Esophagus mucosa (tissue), 1 donor: ENCODE data around the gene OGFOD1. TPM values are rescaled to one million over a fixed set of nuclear protein-coding genes. Genes with fewer than 3 reads are reported as not detected.
A peak's percentile ranks its signal among the peaks of the same experiment; 100 is the strongest.
"Not testable (repeated sequence)": the region's sequence is repeated elsewhere in the genome, so short reads cannot be mapped to it uniquely, and the experiment has no call there.

Source experiments
- ATAC-seq: fragments of 200-7000 bp; cut with Tn5 transposase; one replicate; pipeline ENCODE4 v1.9.1; 2020
- total RNA-seq: library from RNA; stranded (reverse); gene quantifications from one replicate; pipeline ENCODE4 v1.2.4, GENCODE V29; 2023
- donor health status: DM: yes; HTN: yes; CAD: no.

Gene OGFOD1
- total RNA-seq, 1 donor from 2014 or later, result 39.0 TPM

GRCh38 chr16:56480776-56481467, 29.6 kb downstream of the OGFOD1 start:
- ATAC-seq, result peak; percentile 64

- no peak for ATAC-seq
These were observed 30.2 kb downstream of the OGFOD1 start for GRCh38 chr16:56481468-56482122.

GRCh38 chr16:56482683-56483236, 31.4 kb downstream of the OGFOD1 start:
- ATAC-seq, result peak; percentile 58

GRCh38 chr16:56483394-56483793, 32.0 kb downstream of the OGFOD1 start:
- no peak for ATAC-seq

- ATAC-seq, result no peak
These were observed 36.7 kb downstream of the OGFOD1 start for GRCh38 chr16:56488035-56488434.

GRCh38 chr16:56488868-56489267, 37.5 kb downstream of the OGFOD1 start:
- ATAC-seq, result not testable (repeated sequence)

- no peak for ATAC-seq
These were observed 40.4 kb downstream of the OGFOD1 start for GRCh38 chr16:56491657-56492261.

GRCh38 chr16:56493126-56493525, 41.8 kb downstream of the OGFOD1 start:
- no peak for ATAC-seq

GRCh38 chr16:56493815-56494214, 42.5 kb downstream of the OGFOD1 start:
- ATAC-seq, result no peak

- no peak for ATAC-seq
These were observed 53.8 kb downstream of the OGFOD1 start for GRCh38 chr16:56505181-56505580.

GRCh38 chr16:56506941-56507340, 55.6 kb downstream of the OGFOD1 start:
- peak; percentile 52 for ATAC-seq

GRCh38 chr16:56510544-56510943, 59.2 kb downstream of the OGFOD1 start:
- ATAC-seq, result no peak

GRCh38 chr16:56512025-56512424, 60.7 kb downstream of the OGFOD1 start:
- ATAC-seq, result no peak

- no peak for ATAC-seq
These were observed 61.7 kb downstream of the OGFOD1 start for GRCh38 chr16:56513091-56513490.

- peak; percentile 51 for ATAC-seq
These were observed 62.6 kb downstream of the OGFOD1 start for GRCh38 chr16:56513972-56514371.

- peak; percentile 62 for ATAC-seq
These were observed 63.5 kb downstream of the OGFOD1 start for GRCh38 chr16:56514845-56515244.

- ATAC-seq, result no peak
These were observed 64.3 kb downstream of the OGFOD1 start for GRCh38 chr16:56515665-56516064.

- no peak for ATAC-seq
These were observed 65.9 kb downstream of the OGFOD1 start for GRCh38 chr16:56517206-56517605.

- peak; percentile 14 for ATAC-seq
These were observed 67.1 kb downstream of the OGFOD1 start for GRCh38 chr16:56518425-56518824.

GRCh38 chr16:56519459-56520250, 68.3 kb downstream of the OGFOD1 start, which contains the start of gene BBS2:
Gene BBS2 (minus strand): TSS chr16:56520024. CDS start chr16:56519862, 162 bp downstream.
- peak; percentile 89 for ATAC-seq

- ATAC-seq, result no peak
These were observed 68.9 kb downstream of the OGFOD1 start for GRCh38 chr16:56520251-56520577.

- no peak for ATAC-seq
These were observed 73.9 kb downstream of the OGFOD1 start for GRCh38 chr16:56525236-56525635.
